ENCODE measurements around the gene NDST4. TPM values are rescaled to one million over a fixed set of nuclear protein-coding genes. Genes with fewer than 3 reads are reported as not detected.

Gene NDST4
- total RNA-seq, 2 donors from 2014 or later: not detected

DNA sequence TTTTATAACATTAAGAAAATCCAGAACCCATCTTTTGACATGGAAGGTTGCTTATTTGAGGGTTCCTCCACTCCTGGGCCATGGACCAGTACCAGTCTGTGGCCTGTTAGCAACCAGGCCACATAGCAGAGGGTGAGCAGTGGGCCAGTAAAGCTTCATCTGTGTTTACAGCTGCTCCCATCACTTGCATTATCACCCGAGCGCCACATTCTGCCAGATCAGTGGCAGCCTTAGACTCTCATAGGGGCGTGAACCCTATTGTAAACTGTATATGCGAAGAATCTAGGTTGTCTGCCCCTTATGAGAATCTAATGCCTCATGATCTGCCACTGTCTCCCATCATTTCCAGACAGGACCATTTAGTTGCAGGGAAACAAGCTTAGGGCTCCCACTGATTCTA, 58.6 kb downstream of the NDST4 start:
- no peak for DNase-seq (ENCODE audit: low spot score)
- Histone ChIP-seq H3K36me3 (no peaks in the 10 kb centered on the region), H3K4me3 (no peak overlapping the region), H3K4me1 (no peaks in the 10 kb centered on the region), H3K27ac (no peak overlapping the region), H3K27me3 (no peaks in the 10 kb centered on the region), H3K9me3 (no peaks in the 10 kb centered on the region)
- no peak for TF ChIP-seq CTCF (IDR thresholded peaks at IDR 0.05)

DNA sequence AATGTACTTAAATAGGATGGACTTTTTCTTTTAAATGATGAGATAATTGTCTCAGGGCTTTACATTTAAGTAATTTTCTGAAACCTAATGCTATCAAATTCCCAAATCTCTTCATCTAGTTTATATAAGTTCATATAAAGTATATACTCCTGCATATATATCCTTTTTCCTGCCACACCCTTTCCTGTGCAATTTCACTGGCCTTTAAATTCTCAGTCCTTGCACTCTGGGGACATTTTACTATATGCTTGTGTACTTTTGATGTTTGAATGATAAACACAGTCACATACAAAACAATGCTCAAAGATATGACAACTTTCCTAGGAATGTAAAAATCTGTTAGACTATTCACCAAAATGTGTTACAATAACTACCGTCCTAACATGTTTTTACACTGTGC, 60.1 kb downstream of the NDST4 start:
- TF ChIP-seq CTCF (IDR thresholded peaks at IDR 0.05): no peak
- no peaks in the 10 kb centered on the region for H3K36me3 ChIP-seq
- no peak overlapping the region for H3K4me3 ChIP-seq
- no peak overlapping the region for H3K27ac ChIP-seq
- no peaks in the 10 kb centered on the region for H3K4me1 ChIP-seq
- no peak for DNase-seq (ENCODE audit: low spot score)
- H3K27me3 ChIP-seq: no peaks in the 10 kb centered on the region
- no peaks in the 10 kb centered on the region for H3K9me3 ChIP-seq

GRCh38 chr4:115042496-115042895, 70.9 kb downstream of the NDST4 start:
- H3K4me1 ChIP-seq: no peaks in the 10 kb centered on the region
- H3K36me3 ChIP-seq: no peaks in the 10 kb centered on the region
- no peak for TF ChIP-seq CTCF (IDR thresholded peaks at IDR 0.05)
- no peak for DNase-seq (ENCODE audit: low spot score)
- H3K27me3 ChIP-seq: no peaks in the 10 kb centered on the region
- H3K27ac ChIP-seq: no peak overlapping the region
- no peak overlapping the region for H3K4me3 ChIP-seq
- no peaks in the 10 kb centered on the region for H3K9me3 ChIP-seq

DNA sequence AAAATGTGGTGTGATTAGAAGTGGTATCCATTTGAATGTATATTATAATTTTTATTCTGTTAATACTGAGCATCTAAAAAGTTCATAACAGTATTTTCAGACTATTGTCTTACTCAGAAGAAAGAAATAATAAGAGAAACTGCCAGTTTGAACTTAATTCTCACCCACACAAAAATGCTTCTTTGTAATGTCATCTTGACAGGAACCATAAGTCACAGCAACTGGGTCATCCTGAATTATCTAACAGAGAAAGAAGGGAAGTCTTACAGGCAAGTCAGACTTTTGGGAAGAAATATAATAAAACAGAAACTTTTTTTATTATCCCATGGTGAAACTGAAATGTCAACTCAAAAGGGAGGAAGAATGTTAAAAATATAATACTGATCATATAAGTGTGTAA, 83.1 kb downstream of the NDST4 start:
- no peaks in the 10 kb centered on the region for H3K27me3 ChIP-seq
- H3K27ac ChIP-seq: no peak overlapping the region
- TF ChIP-seq CTCF (IDR thresholded peaks at IDR 0.05): no peak
- DNase-seq (ENCODE audit: low spot score): no peak
- H3K4me3 ChIP-seq: no peak overlapping the region
- no peaks in the 10 kb centered on the region for H3K9me3 ChIP-seq
- H3K36me3 ChIP-seq: no peaks in the 10 kb centered on the region
- no peaks in the 10 kb centered on the region for H3K4me1 ChIP-seq

GRCh38 chr4:115028682-115029410, 84.6 kb downstream of the NDST4 start:
- no peak overlapping the region for H3K27ac ChIP-seq
- TF ChIP-seq CTCF (IDR thresholded peaks at IDR 0.05): no peak
- no peaks in the 10 kb centered on the region for H3K36me3 ChIP-seq
- H3K27me3 ChIP-seq: no peaks in the 10 kb centered on the region
- DNase-seq (ENCODE audit: low spot score): no peak
- no peaks in the 10 kb centered on the region for H3K4me1 ChIP-seq
- H3K4me3 ChIP-seq: no peak overlapping the region
- H3K9me3 ChIP-seq: no peaks in the 10 kb centered on the region

DNA sequence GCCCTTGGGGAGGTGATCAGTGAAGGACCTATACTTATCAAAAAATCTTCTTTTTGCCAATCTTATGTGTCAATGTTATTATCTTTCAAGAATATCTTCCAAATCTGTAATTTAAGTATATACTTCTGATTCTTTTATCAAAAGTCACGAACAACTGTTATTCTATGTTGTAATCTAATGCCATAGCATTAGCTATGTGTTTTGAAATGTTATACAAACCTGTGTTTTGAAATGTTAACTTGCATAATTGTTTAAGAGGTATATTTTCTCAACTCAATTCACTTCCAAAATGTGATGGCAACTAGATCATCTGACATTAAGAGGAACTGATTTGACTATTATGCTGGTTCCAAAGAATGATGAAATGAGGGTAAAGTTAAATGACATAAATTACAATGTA, 113.5 kb downstream of the NDST4 start:
- Histone ChIP-seq H3K4me1 (no peaks in the 10 kb centered on the region), H3K27ac (no peak overlapping the region), H3K9me3 (no peaks in the 10 kb centered on the region), H3K27me3 (no peaks in the 10 kb centered on the region), H3K4me3 (no peak overlapping the region), H3K36me3 (no peaks in the 10 kb centered on the region)
- TF ChIP-seq CTCF (IDR thresholded peaks at IDR 0.05): no peak
- no peak for DNase-seq (ENCODE audit: low spot score)
